ENCODE results near the gene ACTR3.

Gene ACTR3

DNA sequence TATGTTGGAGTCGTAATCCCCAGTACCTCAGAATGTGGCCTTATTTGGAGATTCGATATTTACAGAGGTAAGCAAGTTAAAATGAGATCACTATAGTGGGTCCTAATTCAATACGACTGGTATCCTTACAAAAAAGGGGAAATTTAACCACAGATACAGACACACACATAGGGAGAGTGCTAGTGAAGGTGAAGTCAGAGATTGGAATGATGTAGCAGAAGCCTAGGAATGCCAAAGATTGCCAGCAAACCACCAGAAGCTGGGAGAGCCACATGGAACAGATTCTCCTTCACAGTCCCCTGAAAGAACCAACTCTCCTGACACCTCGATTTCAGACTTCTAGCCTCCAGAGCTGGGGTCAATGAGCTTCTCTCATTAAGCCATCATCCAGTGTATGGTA, 17.7 kb upstream of the ACTR3 start:
- Histone ChIP-seq H3K27me3 (no peaks in the 10 kb centered on the region), H3K36me3 (no peaks in the 10 kb centered on the region), H3K4me1 (no peaks in the 10 kb centered on the region), H3K4me3 (ENCODE audit: low read depth, low read length) (no peak overlapping the region), H3K9me3 (no peaks in the 10 kb centered on the region)
- TF ChIP-seq, protein P1, sequence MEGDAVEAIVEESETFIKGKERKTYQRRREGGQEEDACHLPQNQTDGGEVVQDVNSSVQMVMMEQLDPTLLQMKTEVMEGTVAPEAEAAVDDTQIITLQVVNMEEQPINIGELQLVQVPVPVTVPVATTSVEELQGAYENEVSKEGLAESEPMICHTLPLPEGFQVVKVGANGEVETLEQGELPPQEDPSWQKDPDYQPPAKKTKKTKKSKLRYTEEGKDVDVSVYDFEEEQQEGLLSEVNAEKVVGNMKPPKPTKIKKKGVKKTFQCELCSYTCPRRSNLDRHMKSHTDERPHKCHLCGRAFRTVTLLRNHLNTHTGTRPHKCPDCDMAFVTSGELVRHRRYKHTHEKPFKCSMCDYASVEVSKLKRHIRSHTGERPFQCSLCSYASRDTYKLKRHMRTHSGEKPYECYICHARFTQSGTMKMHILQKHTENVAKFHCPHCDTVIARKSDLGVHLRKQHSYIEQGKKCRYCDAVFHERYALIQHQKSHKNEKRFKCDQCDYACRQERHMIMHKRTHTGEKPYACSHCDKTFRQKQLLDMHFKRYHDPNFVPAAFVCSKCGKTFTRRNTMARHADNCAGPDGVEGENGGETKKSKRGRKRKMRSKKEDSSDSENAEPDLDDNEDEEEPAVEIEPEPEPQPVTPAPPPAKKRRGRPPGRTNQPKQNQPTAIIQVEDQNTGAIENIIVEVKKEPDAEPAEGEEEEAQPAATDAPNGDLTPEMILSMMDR (IDR thresholded peaks at IDR 0.05; ENCODE audit: low read depth, low read length), result no peak
- no peak for DNase-seq

DNA sequence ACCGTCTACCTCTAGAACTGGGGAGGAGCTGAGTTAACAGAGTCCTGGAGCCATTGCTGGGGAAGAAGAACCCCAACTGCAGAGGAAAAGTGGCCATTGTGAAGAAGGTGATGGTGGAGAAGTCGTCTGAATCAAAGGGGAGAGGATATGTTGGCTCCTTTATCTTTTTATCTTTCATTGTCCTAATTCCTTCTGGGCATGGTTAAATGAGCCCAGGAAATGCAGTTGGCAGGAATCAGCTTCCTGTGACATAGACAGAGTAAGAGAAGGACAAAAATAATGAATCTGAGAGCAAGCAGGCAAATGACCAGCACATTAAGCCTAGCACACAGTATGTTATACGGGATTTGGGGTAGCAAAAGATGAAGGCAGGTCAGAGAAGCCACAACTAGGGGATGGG, 16.0 kb upstream of the ACTR3 start:
- H3K27me3 ChIP-seq, result no peaks in the 10 kb centered on the region
- TF ChIP-seq, protein P1 (IDR thresholded peaks at IDR 0.05; ENCODE audit: low read depth, low read length), result no peak
- H3K36me3 ChIP-seq, result no peaks in the 10 kb centered on the region
- H3K4me1 ChIP-seq, result no peaks in the 10 kb centered on the region
- no peak for DNase-seq
- H3K9me3 ChIP-seq, result no peaks in the 10 kb centered on the region
- H3K4me3 ChIP-seq (ENCODE audit: low read depth, low read length), result no peak overlapping the region

DNA sequence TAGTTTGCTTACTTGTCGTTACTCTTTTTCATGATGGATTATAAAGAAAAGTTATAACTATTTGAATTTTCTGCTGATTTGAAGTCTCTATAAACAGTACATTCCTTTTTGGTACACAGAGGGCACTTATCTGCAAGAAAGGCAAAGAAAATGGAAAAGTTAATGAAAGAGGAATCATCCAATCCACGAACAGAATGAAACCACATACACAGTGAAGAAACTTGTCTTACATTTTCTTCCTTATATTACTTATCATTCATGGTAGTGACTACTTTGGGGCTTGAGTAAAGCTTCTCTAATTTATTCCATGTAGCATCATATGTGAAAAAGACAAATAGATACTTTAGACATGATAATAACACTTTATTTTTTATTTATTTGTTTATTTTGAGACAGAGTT, 14.8 kb upstream of the ACTR3 start:
- Histone ChIP-seq H3K36me3 (no peaks in the 10 kb centered on the region), H3K4me3 (ENCODE audit: low read depth, low read length) (no peak overlapping the region), H3K27me3 (no peaks in the 10 kb centered on the region), H3K4me1 (no peaks in the 10 kb centered on the region), H3K9me3 (no peaks in the 10 kb centered on the region)
- TF ChIP-seq, protein P1 (IDR thresholded peaks at IDR 0.05; ENCODE audit: low read depth, low read length), result no peak
- DNase-seq, result no peak

- no peaks in the 10 kb centered on the region for H3K9me3 ChIP-seq
- H3K4me1 ChIP-seq, result no peaks in the 10 kb centered on the region
- no peaks in the 10 kb centered on the region for H3K27me3 ChIP-seq
- TF ChIP-seq, protein P1 (IDR thresholded peaks at IDR 0.05; ENCODE audit: low read depth, low read length), result no peak
- peak; percentile 24 for DNase-seq
- H3K36me3 ChIP-seq, result no peaks in the 10 kb centered on the region
- H3K4me3 ChIP-seq (ENCODE audit: low read depth, low read length), result no peak overlapping the region
Observed at GRCh38 chr2:113876503-113877387, 13.1 kb upstream of the ACTR3 start.

- Histone ChIP-seq H3K36me3 (no peaks in the 10 kb centered on the region), H3K4me3 (ENCODE audit: low read depth, low read length) (no peak overlapping the region), H3K27me3 (no peaks in the 10 kb centered on the region), H3K9me3 (no peaks in the 10 kb centered on the region), H3K4me1 (no peaks in the 10 kb centered on the region)
- no peak for DNase-seq
- TF ChIP-seq, protein P1 (IDR thresholded peaks at IDR 0.05; ENCODE audit: low read depth, low read length), result no peak
Observed at GRCh38 chr2:113877711-113878598, 11.9 kb upstream of the ACTR3 start.
